Cardiac muscle cell (in vitro differentiated cells and primary cell): ENCODE results near the gene RRAS2. TPM values are rescaled to one million over a fixed set of nuclear protein-coding genes. Genes with fewer than 3 reads are reported as not detected.

ENCODE experiments used
- DNase-seq, 2 donors: peaks; one replicate each; pipeline versions ENCODE4 v3.0.0 to v3.0.0-alpha.2; 2010 to 2017; ENCODE audit warnings: low read depth in 1 of 2, low spot score in 1 of 2
- H3K27ac ChIP-seq: fragments of 200-600 bp; sonication (generic); 2 replicates; pipeline ENCODE4 v1.5.1; 2016
- H3K27me3 ChIP-seq: fragments of 200-600 bp; sonication (generic); 2 replicates; pipeline ENCODE4 v1.6.0; 2016; ENCODE audit warnings: control low read depth
- H3K36me3 ChIP-seq: fragments of 200-600 bp; sonication (generic); 2 replicates; pipeline ENCODE4 v1.5.1; 2016; ENCODE audit warnings: control low read depth
- H3K4me1 ChIP-seq: fragments of 200-600 bp; sonication (generic); 2 replicates; pipeline ENCODE4 v1.8.1; 2017; ENCODE audit warnings: low read depth, mild to moderate bottlenecking, mixed run types
- H3K4me3 ChIP-seq: fragments of 200-600 bp; sonication (generic); 2 replicates; pipeline ENCODE4 v1.5.1; 2016; ENCODE audit warnings: mild to moderate bottlenecking
- H3K9me3 ChIP-seq: fragments of 200-600 bp; sonication (generic); 2 replicates; pipeline ENCODE4 v1.5.1; 2017; ENCODE audit warnings: low read depth, mild to moderate bottlenecking, control low read depth
- CTCF ChIP-seq: IDR thresholded peaks from 2 replicates; pipeline ENCODE4 v1.5.1; 2012; ENCODE audit warnings: low read depth, mild to moderate bottlenecking, low read length
- polyA plus RNA-seq: library from polyadenylated mRNA; unstranded; fragments of >200 nt; fragmentation: Nextera tagmentation; extraction: Ambion mirVana; gene quantifications from 2 replicates; pipeline ENCODE4 v1.2.1, GENCODE V29; 2016
- total RNA-seq: library from RNA; depleted of rRNA; stranded (reverse); fragments of >200 nt; gene quantifications from 2 replicates; pipeline ENCODE4 v1.2.3, GENCODE V29; 2016

Gene RRAS2
- total and polyA plus RNA-seq, 2 experiments from 2014 or later, result 72.3 to 74.4 TPM

- H3K4me1 ChIP-seq, result no peaks in the 10 kb centered on the region
- no peaks in the 10 kb centered on the region for H3K36me3 ChIP-seq
- peaks cover 28% of the 10 kb centered on the region for H3K27me3 ChIP-seq
- H3K27ac ChIP-seq, result no peak overlapping the region
- H3K4me3 ChIP-seq, result no peak overlapping the region
- no peak for DNase-seq
- TF ChIP-seq CTCF, result no peak
- H3K9me3 ChIP-seq, result no peaks in the 10 kb centered on the region
Measured at GRCh38 chr11:14376920-14377319, 17.9 kb upstream of the RRAS2 start.

- no peak overlapping the region for H3K4me3 ChIP-seq
- no peak for DNase-seq
- peaks cover under 1% of the 10 kb centered on the region for H3K4me1 ChIP-seq
- H3K9me3 ChIP-seq, result no peaks in the 10 kb centered on the region
- TF ChIP-seq CTCF, result peak; percentile 12
- H3K36me3 ChIP-seq, result no peaks in the 10 kb centered on the region
- no peak overlapping the region for H3K27ac ChIP-seq
- peaks cover 11% of the 10 kb centered on the region for H3K27me3 ChIP-seq
Measured at GRCh38 chr11:14374922-14375830, 16.2 kb upstream of the RRAS2 start.

GRCh38 chr11:14373941-14374646, 15.1 kb upstream of the RRAS2 start:
- Histone ChIP-seq H3K4me3 (no peak overlapping the region), H3K9me3 (no peaks in the 10 kb centered on the region), H3K27ac (no peak overlapping the region), H3K4me1 (peaks cover 11% of the 10 kb centered on the region), H3K36me3 (no peaks in the 10 kb centered on the region), H3K27me3 (peaks cover under 1% of the 10 kb centered on the region)
- DNase-seq, result peak in 1 of 2 donors; percentile 74
- TF ChIP-seq CTCF, result no peak

GRCh38 chr11:14372011-14372410, 13.0 kb upstream of the RRAS2 start:
- Histone ChIP-seq H3K27ac (no peak overlapping the region), H3K9me3 (no peaks in the 10 kb centered on the region), H3K4me3 (no peak overlapping the region), H3K4me1 (peaks cover 11% of the 10 kb centered on the region), H3K27me3 (no peaks in the 10 kb centered on the region), H3K36me3 (no peaks in the 10 kb centered on the region)
- no peak for TF ChIP-seq CTCF
- DNase-seq, result no peak

- peaks cover 11% of the 10 kb centered on the region for H3K4me1 ChIP-seq
- H3K27me3 ChIP-seq, result no peaks in the 10 kb centered on the region
- H3K27ac ChIP-seq, result no peak overlapping the region
- no peak for DNase-seq
- no peak for TF ChIP-seq CTCF
- H3K4me3 ChIP-seq, result no peak overlapping the region
- no peaks in the 10 kb centered on the region for H3K9me3 ChIP-seq
- H3K36me3 ChIP-seq, result no peaks in the 10 kb centered on the region
Measured at GRCh38 chr11:14371249-14371648, 12.3 kb upstream of the RRAS2 start.
